ENCODE results near the gene UTY. TPM values are rescaled to one million over a fixed set of nuclear protein-coding genes. Genes with fewer than 3 reads are reported as not detected.

Gene UTY
- total RNA-seq, 1 experiment from 2014 or later: not detected

DNA sequence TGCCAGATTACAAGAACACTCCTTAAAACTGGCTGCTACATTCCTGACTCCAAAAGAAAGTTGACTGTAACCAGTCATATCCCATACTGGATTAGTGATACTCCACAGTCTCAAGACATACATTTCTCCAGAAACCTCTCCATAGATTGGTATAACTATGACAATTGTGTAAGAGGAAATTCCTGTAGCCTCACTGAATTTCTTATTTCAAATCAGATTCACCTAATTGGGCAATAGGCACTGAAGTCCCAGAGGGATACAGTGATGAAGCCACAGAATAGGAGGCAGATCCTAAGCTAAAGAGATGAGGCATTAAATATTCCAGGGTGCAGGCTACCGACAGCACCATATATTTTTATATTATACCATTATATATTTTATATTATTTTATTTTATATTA lies 39.0 kb downstream of the UTY start:
- no peak overlapping the region for H2BK20ac ChIP-seq (ENCODE audit: low read depth, low read length, poor library complexity, severe bottlenecking)
- no peak overlapping the region for H2BK15ac ChIP-seq (ENCODE audit: low read depth, low read length)
- H3K14ac ChIP-seq (ENCODE audit: insufficient read depth, low read length): no peak overlapping the region
- Mint-ChIP-seq H3K27ac (no peak overlapping the region), H3K4me1 (no peaks in the 10 kb centered on the region), H3K36me3 (ENCODE audit: insufficient read depth in 1 of 3, low read depth in 3 of 3) (no peaks in the 10 kb centered on the region), H3K9me3 (no peaks in the 10 kb centered on the region), H3K4me3 (no peak overlapping the region), H3K27me3 (ENCODE audit: low read depth) (no peaks in the 10 kb centered on the region)
- H3K56ac ChIP-seq (ENCODE audit: insufficient read length, low read depth, low read length): no peak overlapping the region
- H4K91ac ChIP-seq (ENCODE audit: insufficient read length, low read depth, low read length): no peak overlapping the region
- no peak overlapping the region for H3K18ac ChIP-seq (ENCODE audit: insufficient read length, low read depth, low read length)
- no peak overlapping the region for H4K5ac ChIP-seq (ENCODE audit: insufficient read length, low read depth, low read length)
- no peaks in the 10 kb centered on the region for H3K79me2 ChIP-seq (ENCODE audit: insufficient read depth, low read length)
- H3T11ph ChIP-seq (ENCODE audit: low read length): no peak overlapping the region
- no peak overlapping the region for H3K23ac ChIP-seq (ENCODE audit: insufficient read length, low read depth, low read length)
- H3K27me3 ChIP-seq (ENCODE audit: insufficient read depth, low read length): no peaks in the 10 kb centered on the region
- no peak overlapping the region for H2BK120ac ChIP-seq (ENCODE audit: low read depth, low read length, poor library complexity, severe bottlenecking)
- no peaks in the 10 kb centered on the region for H3K9me3 ChIP-seq (ENCODE audit: control insufficient read depth, low read depth, low read length)
- H2BK12ac ChIP-seq (ENCODE audit: insufficient read length, low read depth, low read length): no peak overlapping the region
- no peak overlapping the region for H2AFZ ChIP-seq (ENCODE audit: low read length)
- TF ChIP-seq, protein P1, sequence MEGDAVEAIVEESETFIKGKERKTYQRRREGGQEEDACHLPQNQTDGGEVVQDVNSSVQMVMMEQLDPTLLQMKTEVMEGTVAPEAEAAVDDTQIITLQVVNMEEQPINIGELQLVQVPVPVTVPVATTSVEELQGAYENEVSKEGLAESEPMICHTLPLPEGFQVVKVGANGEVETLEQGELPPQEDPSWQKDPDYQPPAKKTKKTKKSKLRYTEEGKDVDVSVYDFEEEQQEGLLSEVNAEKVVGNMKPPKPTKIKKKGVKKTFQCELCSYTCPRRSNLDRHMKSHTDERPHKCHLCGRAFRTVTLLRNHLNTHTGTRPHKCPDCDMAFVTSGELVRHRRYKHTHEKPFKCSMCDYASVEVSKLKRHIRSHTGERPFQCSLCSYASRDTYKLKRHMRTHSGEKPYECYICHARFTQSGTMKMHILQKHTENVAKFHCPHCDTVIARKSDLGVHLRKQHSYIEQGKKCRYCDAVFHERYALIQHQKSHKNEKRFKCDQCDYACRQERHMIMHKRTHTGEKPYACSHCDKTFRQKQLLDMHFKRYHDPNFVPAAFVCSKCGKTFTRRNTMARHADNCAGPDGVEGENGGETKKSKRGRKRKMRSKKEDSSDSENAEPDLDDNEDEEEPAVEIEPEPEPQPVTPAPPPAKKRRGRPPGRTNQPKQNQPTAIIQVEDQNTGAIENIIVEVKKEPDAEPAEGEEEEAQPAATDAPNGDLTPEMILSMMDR (conservative IDR thresholded peaks at IDR 0.05): no peak
- no peak overlapping the region for H2AK5ac ChIP-seq (ENCODE audit: insufficient read length, low read length)
- H3K4me1 ChIP-seq (ENCODE audit: insufficient read depth, low read length): no peaks in the 10 kb centered on the region
- no peak overlapping the region for H2BK5ac ChIP-seq (ENCODE audit: insufficient read length, low read length)
- no peaks in the 10 kb centered on the region for H4K20me1 ChIP-seq (ENCODE audit: control insufficient read depth, insufficient read depth, insufficient read length)
- H3K23me2 ChIP-seq (ENCODE audit: insufficient read length, low read depth, low read length, poor library complexity, severe bottlenecking): no peaks in the 10 kb centered on the region
- H3K4ac ChIP-seq (ENCODE audit: low read depth, low read length): no peak overlapping the region
- H3K79me1 ChIP-seq (ENCODE audit: insufficient read depth, low read depth, low read length, poor library complexity, severe bottlenecking): no peaks in the 10 kb centered on the region
- no peak overlapping the region for H3K27ac ChIP-seq (ENCODE audit: insufficient read length, low read depth, low read length)
- no CpG with 5 or more reads among the region's 1 CpG for WGBS (ENCODE audit: extremely low coverage, insufficient read length, low lambda C conversion rate)
- no peak for DNase-seq
- H3K9ac ChIP-seq (ENCODE audit: extremely low read depth, insufficient read length, low read length): no peak overlapping the region
- H4K8ac ChIP-seq (replicated peaks; ENCODE audit: insufficient read length, low read depth, low read length): no peak overlapping the region
- no peak overlapping the region for H3K4me2 ChIP-seq (ENCODE audit: insufficient read depth, insufficient read length, low read length)
